Gastroesophageal sphincter (tissue), 4 donors: ENCODE measurements around the gene CRTC3. TPM values are rescaled to one million over a fixed set of nuclear protein-coding genes. Genes with fewer than 3 reads are reported as not detected.
"Not testable (repeated sequence)": the region's sequence is repeated elsewhere in the genome, so short reads cannot be mapped to it uniquely, and the experiment has no call there.

Source experiments
- ATAC-seq: fragments of 150-250 bp; one replicate; pipeline ENCODE4 v1.9.1; 2016; ENCODE audit warnings: mild to moderate bottlenecking, moderate library complexity
- H3K27ac ChIP-seq, 4 donors: fragments of 200-600 bp; sonication (generic) in 3 of 4; 1 replicate in 3 of 4; 2 replicates in 1 of 4; pipeline ENCODE4 v1.5.1; 2016 to 2019
- H3K27me3 ChIP-seq: fragments of 200-600 bp; sonication (generic); one replicate; pipeline ENCODE4 v1.5.1; 2019
- H3K36me3 ChIP-seq, 2 donors: fragments of 200-600 bp; sonication (generic); one replicate each; pipeline ENCODE4 v1.5.1; 2019; ENCODE audit warnings: control low read depth in 1 of 2
- H3K4me1 ChIP-seq, 3 donors: fragments of 200-600 bp; sonication (generic); 1 replicate in 2 of 3; 2 replicates in 1 of 3; pipeline ENCODE4 v1.5.1; 2016 to 2019; ENCODE audit warnings: control low read depth in 2 of 3
- H3K4me3 ChIP-seq, 2 donors: fragments of 200-600 bp; sonication (generic); one replicate each; pipeline ENCODE4 v1.5.1; 2019; ENCODE audit warnings: mild to moderate bottlenecking in 1 of 2, moderate library complexity in 1 of 2
- H3K9me3 ChIP-seq, 3 donors: fragments of 200-600 bp; sonication (generic); one replicate each; pipeline ENCODE4 v1.5.1; 2017 to 2019; ENCODE audit warnings: control low read depth in 2 of 3
- CTCF ChIP-seq, 4 experiments: fragments of 200-600 bp in 2 of 4; fragments of 450-650 bp in 2 of 4; sonication (generic) in 1 of 4; IDR thresholded peaks; one replicate each; pipeline ENCODE4 v1.5.1; 2017 to 2019; ENCODE audit warnings: antibody characterized with exemption in 4 of 4, mild to moderate bottlenecking in 2 of 4, moderate library complexity in 2 of 4
- EP300 ChIP-seq: sonication (generic); formaldehyde crosslinking; IDR thresholded peaks from one replicate; pipeline ENCODE4 v1.6.1; 2017; ENCODE audit warnings: antibody characterized with exemption, mild to moderate bottlenecking
- POLR2A ChIP-seq, 2 donors: fragments of 450-650 bp; IDR thresholded peaks; one replicate each; pipeline ENCODE4 v1.6.1; 2017; ENCODE audit warnings: antibody characterized with exemption in 2 of 2, mild to moderate bottlenecking in 2 of 2, moderate library complexity in 1 of 2
- POLR2AphosphoS5 ChIP-seq: sonication (generic); formaldehyde crosslinking; IDR thresholded peaks from one replicate; pipeline ENCODE4 v1.6.1; 2017; ENCODE audit warnings: antibody characterized with exemption
- WGBS, 2 donors: methylation state at CpG; one replicate each; pipeline ENCODE4 v1.1.5; 2018; ENCODE audit warnings: low coverage in 1 of 2; 5-methylcytosine and 5-hydroxymethylcytosine counted together
- total RNA-seq, 4 donors: library from RNA; depleted of rRNA; stranded (reverse); fragments of >200 nt; gene quantifications; one replicate each; pipeline ENCODE4 v1.1.0, GENCODE V29; 2016

The CRTC3 gene
- total RNA-seq, 4 donors from 2014 or later = 44.5 to 68.6 (median 65.6) TPM

DNA sequence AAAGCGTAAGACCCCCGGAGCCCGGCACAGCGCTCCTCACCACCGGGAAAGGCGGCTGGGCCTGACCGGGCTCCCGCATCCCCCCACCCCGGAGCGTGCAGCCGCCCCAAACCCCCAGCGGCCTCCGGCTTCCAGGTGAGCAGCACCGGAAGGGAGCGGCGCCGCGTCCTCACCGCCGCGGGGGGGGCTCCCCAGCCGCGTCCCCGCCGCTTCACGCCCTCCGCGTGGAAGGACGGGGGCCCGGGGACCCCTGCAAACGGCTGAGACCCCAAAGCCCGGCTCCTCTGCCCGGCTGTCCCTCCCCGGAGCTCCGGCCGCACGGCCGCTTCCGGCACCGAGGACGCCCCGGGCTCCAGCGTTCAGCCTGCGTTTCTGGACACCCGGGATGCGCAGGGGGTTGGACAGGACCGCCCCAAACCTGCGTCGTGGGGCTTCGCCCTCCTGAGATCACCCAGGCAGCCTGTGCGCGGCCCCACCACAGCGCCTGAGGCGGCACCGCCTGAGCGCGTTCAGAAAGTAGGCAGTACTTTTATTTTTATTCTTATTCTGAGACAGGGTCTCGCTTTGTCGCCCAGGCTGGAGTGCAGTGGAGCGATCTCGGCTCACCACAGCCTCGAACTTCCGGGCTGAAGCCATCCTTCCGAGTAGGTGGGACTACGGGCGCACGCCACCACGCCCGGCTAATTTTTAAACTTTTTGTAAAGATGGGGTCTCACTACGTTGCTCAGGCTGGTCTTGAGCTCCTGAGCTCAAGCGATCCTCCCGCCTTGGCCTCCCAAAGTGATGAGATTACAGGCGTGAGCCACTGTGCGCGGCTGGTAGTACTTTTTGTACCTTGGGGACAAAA is 135.8 kb downstream of the CRTC3 start:
- Histone ChIP-seq H3K4me1 (peaks cover 0 to 26% (median 0%) of the 10 kb centered on the region in 3 donors), H3K27me3 (no peaks in the 10 kb centered on the region), H3K27ac (peak overlapping the region; percentile 75 to 93 (median 89)), H3K4me3 (peak overlapping the region; percentile 88 to 94), H3K36me3 (no peaks in the 10 kb centered on the region), H3K9me3 (no peaks in the 10 kb centered on the region)
- WGBS, 2 donors = 33% methylated on average over 4 of the region's 75 CpGs; no CpG with 5 or more reads in 1 of the 2 donors
- ATAC-seq = peak; percentile 85
- TF ChIP-seq EP300 = no peak
- no peak for TF ChIP-seq CTCF (IDR thresholded peaks at IDR 0.05)
- peak; percentile 45 for TF ChIP-seq POLR2AphosphoS5
- peak; percentile 70 to 74 for TF ChIP-seq POLR2A (IDR thresholded peaks at IDR 0.05)

- TF ChIP-seq EP300 = no peak
- no peak for TF ChIP-seq CTCF (IDR thresholded peaks at IDR 0.05)
- TF ChIP-seq POLR2A (IDR thresholded peaks at IDR 0.05) = no peak
- TF ChIP-seq POLR2AphosphoS5 = no peak
- 76 to 92% methylated on average over 7 to 8 of the region's 14 CpGs for WGBS, 2 donors
- H3K27me3 ChIP-seq = no peaks in the 10 kb centered on the region
- peak overlapping the region in 3 of 4 donors; percentile 75 to 93 (median 92) for H3K27ac ChIP-seq
- H3K4me3 ChIP-seq = peak overlapping the region; percentile 88 to 94
- no peaks in the 10 kb centered on the region for H3K9me3 ChIP-seq
- H3K36me3 ChIP-seq = no peaks in the 10 kb centered on the region
- ATAC-seq = no peak
- peaks cover 0 to 19% (median 0%) of the 10 kb centered on the region in 3 donors for H3K4me1 ChIP-seq
These were observed 136.6 kb downstream of the CRTC3 start for GRCh38 chr15:90666135-90666909.

GRCh38 chr15:90667073-90667754 is 137.5 kb downstream of the CRTC3 start:
- H3K4me1 ChIP-seq = peaks cover 0 to 16% (median 0%) of the 10 kb centered on the region in 3 donors
- H3K27ac ChIP-seq = no peak overlapping the region
- no peak for ATAC-seq
- no peaks in the 10 kb centered on the region for H3K36me3 ChIP-seq
- TF ChIP-seq CTCF (IDR thresholded peaks at IDR 0.05) = no peak
- TF ChIP-seq POLR2AphosphoS5 = no peak
- TF ChIP-seq EP300 = no peak
- TF ChIP-seq POLR2A (IDR thresholded peaks at IDR 0.05) = no peak
- WGBS, 2 donors = 83 to 93% methylated on average over 4 to 6 of the region's 8 CpGs
- no peak overlapping the region for H3K4me3 ChIP-seq
- H3K9me3 ChIP-seq = no peaks in the 10 kb centered on the region
- no peaks in the 10 kb centered on the region for H3K27me3 ChIP-seq

DNA sequence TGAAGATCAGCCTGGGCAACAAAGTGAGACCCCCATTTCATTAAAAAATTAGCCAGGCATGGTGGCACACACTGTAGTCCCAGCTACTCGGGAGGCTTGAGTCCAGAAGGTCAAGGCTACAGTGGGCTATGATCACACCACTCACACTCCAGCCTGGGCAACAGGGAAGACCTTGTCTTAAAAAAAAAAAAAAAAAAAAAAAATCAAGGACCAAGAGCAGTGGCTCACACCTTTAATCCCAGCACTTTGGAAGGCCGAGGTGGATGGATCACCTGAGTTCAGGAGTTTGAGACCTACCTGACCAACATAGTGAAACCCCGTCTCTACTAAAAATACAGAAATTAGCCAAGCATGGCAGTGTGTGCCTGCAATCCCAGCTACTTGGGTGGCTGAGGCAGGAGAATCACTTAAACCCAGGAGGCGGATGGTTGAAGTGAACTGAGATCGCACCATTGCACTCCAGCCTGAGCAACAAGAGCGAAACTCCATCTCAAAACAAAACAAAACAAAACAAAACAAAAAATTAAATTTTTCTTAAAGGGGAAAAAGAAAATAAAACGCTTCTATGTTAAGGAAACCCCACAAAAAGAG is 138.1 kb downstream of the CRTC3 start:
- H3K9me3 ChIP-seq, H3K36me3 ChIP-seq, H3K27ac ChIP-seq, ATAC-seq, H3K4me3 ChIP-seq, H3K27me3 ChIP-seq: not testable (repeated sequence)
- 52 to 96% methylated on average over 2 to 6 of the region's 7 CpGs for WGBS, 2 donors
- H3K4me1 ChIP-seq = peaks cover 0 to 16% (median 0%) of the 10 kb centered on the region in 3 donors

- ATAC-seq, H3K36me3 ChIP-seq, H3K27ac ChIP-seq, H3K9me3 ChIP-seq, H3K27me3 ChIP-seq, H3K4me1 ChIP-seq, H3K4me3 ChIP-seq: not testable (repeated sequence)
- 92 to 95% methylated on average over 7 to 8 of the region's 8 CpGs for WGBS, 2 donors
These were observed 140.9 kb downstream of the CRTC3 start for GRCh38 chr15:90670631-90671030.
